Measurements from ENCODE around the gene RUNDC3A. TPM values are rescaled to one million over a fixed set of nuclear protein-coding genes. Genes with fewer than 3 reads are reported as not detected.
A peak's percentile ranks its signal among the peaks of the same experiment; 100 is the strongest.

The RUNDC3A gene
- total and polyA plus RNA-seq, 2 of the 8 experiments (the other 6 are each of a cell fraction or from before 2014, with no cell fraction given): 6.4 to 13.8 TPM

DNA sequence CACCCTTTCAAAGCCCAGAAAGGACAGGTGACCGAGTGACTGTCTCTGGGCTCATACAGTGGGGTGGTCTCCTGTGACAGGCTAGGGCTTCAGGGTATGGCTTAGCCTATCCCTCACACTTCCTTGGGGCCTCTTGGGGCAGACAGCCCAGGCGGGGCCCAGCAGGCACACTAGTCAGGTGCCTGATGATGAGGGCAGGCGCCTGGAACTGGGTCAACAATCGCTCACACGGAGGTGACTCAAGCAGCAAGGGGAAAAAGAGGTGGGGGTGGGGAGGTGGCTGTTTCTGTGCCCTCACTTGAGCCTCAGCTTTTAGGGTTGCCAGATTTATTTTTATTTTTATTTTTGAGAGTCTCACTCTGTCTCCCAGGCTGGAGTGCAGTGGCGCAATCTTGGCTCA is 30.3 kb downstream of the RUNDC3A start:
- Histone ChIP-seq H2AFZ (ENCODE audit: low read length) (peak overlapping the region; percentile 76), H2AK5ac (ENCODE audit: low read depth, low read length) (no peak overlapping the region), H3K79me1 (ENCODE audit: low read depth, low read length) (no peaks in the 10 kb centered on the region), H4K5ac (ENCODE audit: insufficient read length, low read depth, low read length) (no peak overlapping the region), H2BK20ac (ENCODE audit: low read length) (0 out of 2 replicates have a peak overlapping the region, but pooled peaks have one; percentile 21), H4K91ac (replicated peaks; ENCODE audit: insufficient read length, low read length) (no peak overlapping the region), H2BK15ac (ENCODE audit: low read length) (no peak overlapping the region), H2BK12ac (ENCODE audit: low read depth, low read length) (no peak overlapping the region), H3K4me1 (replicated peaks in 1 of 4; ENCODE audit: control insufficient read depth in 3 of 4, insufficient read depth in 4 of 4, low read length in 3 of 4) (peaks cover 0 to 2% (median 2%) of the 10 kb centered on the region in 4 experiments; a peak in 4 of 7 replicates), H3K9me3 (ENCODE audit: insufficient read depth in 2 of 2, low read depth in 1 of 2, low read length in 1 of 2) (no peaks in the 10 kb centered on the region), H2BK120ac (replicated peaks; ENCODE audit: low read depth, low read length) (no peak overlapping the region), H3K79me2 (ENCODE audit: control insufficient read depth in 1 of 2, insufficient read depth in 2 of 2, low read length in 2 of 2) (no peaks in the 10 kb centered on the region), H3K23ac (ENCODE audit: insufficient read length) (no peak overlapping the region), H3K27ac (ENCODE audit: low read depth, low read length) (no peak overlapping the region), H3K4me3 (ENCODE audit: extremely low read depth in 1 of 4, insufficient read depth in 2 of 4, low read depth in 3 of 4, low read length in 4 of 4) (no peak overlapping the region), H4K20me1 (replicated peaks in 1 of 2; ENCODE audit: control insufficient read depth in 1 of 2, insufficient read depth in 2 of 2, low read length in 2 of 2) (no peaks in the 10 kb centered on the region), H3K4ac (replicated peaks; ENCODE audit: insufficient read length, low read depth, low read length) (no peak overlapping the region), H3K14ac (ENCODE audit: insufficient read length) (no peak overlapping the region), H3K27me3 (replicated peaks in 1 of 4; ENCODE audit: control insufficient read depth in 3 of 4, extremely low read depth in 1 of 4, insufficient read depth in 3 of 4, low read length in 3 of 4) (peaks cover 0 to 3% (median 2%) of the 10 kb centered on the region in 4 experiments; a peak in 2 of 7 replicates), H3K56ac (replicated peaks; ENCODE audit: insufficient read length, low read depth, low read length) (no peak overlapping the region), H2BK5ac (ENCODE audit: low read depth, low read length) (no peak overlapping the region), H3K9ac (replicated peaks in 1 of 4; ENCODE audit: extremely low read depth in 1 of 4, low read depth in 3 of 4, low read length in 3 of 4) (no peak overlapping the region), H3K18ac (ENCODE audit: extremely low read depth, low read length) (no peak overlapping the region), H4K8ac (ENCODE audit: extremely low read depth, insufficient read depth, low read length) (no peak overlapping the region), H3K36me3 (ENCODE audit: control insufficient read depth in 2 of 4, insufficient read depth in 4 of 4, low read length in 3 of 4) (no peaks in the 10 kb centered on the region), H3K4me2 (ENCODE audit: insufficient read depth in 1 of 2, low read depth in 2 of 2, low read length in 2 of 2) (no peak overlapping the region), H3K23me2 (ENCODE audit: low read depth, low read length) (no peaks in the 10 kb centered on the region)
- DNase-seq (ENCODE audit: low read depth in 1 of 2, low spot score in 2 of 2) (no peak), FAIRE-seq (no peak)
- ChIA-PET CTCF (ENCODE audit: partially characterized antibody) (interaction anchor here (0.6 to 11.0 kb wide), 5 partner anchors 56 to 270 kb away, joined by 3 to 158 read pairs (median 5); no protein-coding TSS in a partner anchor), POLR2A (ENCODE audit: partially characterized antibody) (no interaction called here)
- 84% methylated on average over 6 of the region's 6 CpGs; no CpG with 5 or more reads in 1 of the 2 experiments for WGBS, 2 experiments (ENCODE audit: extremely low coverage in 1 of 2, insufficient coverage in 1 of 2, insufficient read length in 1 of 2, insufficient replicate concordance in 2 of 2, low coverage in 1 of 2, low lambda C conversion rate in 2 of 2, missing lambda C conversion rate in 1 of 2)
- TF ChIP-seq BRCA1 (IDR thresholded peaks at IDR 0.05; ENCODE audit: low read depth, low read length): no peak
- no peak for TF ChIP-seq SP2 (IDR thresholded peaks at IDR 0.05; ENCODE audit: low read length)
- TF ChIP-seq KDM4A (IDR thresholded peaks at IDR 0.05; ENCODE audit: low read depth, low read length, severe bottlenecking): no peak
- TF ChIP-seq SP4 (IDR thresholded peaks at IDR 0.05; ENCODE audit: low read length): no peak
- TF ChIP-seq GTF2F1 (IDR thresholded peaks at IDR 0.05; ENCODE audit: borderline replicate concordance, low read depth, low read length): no peak
- no peak for TF ChIP-seq BACH1 (IDR thresholded peaks at IDR 0.05; ENCODE audit: low read length)
- TF ChIP-seq BCL11A (IDR thresholded peaks at IDR 0.05; ENCODE audit: low read depth in 2 of 2, low read length in 2 of 2): no peak
